KMS-11 (cell line): ENCODE results near the gene SLC17A3.

Experiments used
- H2AFZ ChIP-seq: fragments of 200-600 bp; sonication (generic); 2 replicates; pipeline ENCODE4 v1.6.1; 2016; ENCODE audit warnings: antibody characterized with exemption, mixed run types, low read depth
- H3K27ac ChIP-seq: fragments of 200-600 bp; sonication (generic); 2 replicates; pipeline ENCODE4 v1.6.1; 2016; ENCODE audit warnings: mild to moderate bottlenecking, mixed run types
- H3K27me3 ChIP-seq: fragments of 200-600 bp; sonication (generic); 2 replicates; pipeline ENCODE4 v1.6.1; 2017; ENCODE audit warnings: mild to moderate bottlenecking, low read depth, mixed run types, moderate library complexity; ENCODE audit not compliant: insufficient read depth
- H3K36me3 ChIP-seq: fragments of 200-600 bp; sonication (generic); 2 replicates; pipeline ENCODE4 v1.6.1; 2017; ENCODE audit warnings: mild to moderate bottlenecking, mixed run types; ENCODE audit not compliant: insufficient read depth
- H3K4me1 ChIP-seq: fragments of 200-600 bp; sonication (generic); 2 replicates; pipeline ENCODE4 v1.6.1; 2016; ENCODE audit warnings: mild to moderate bottlenecking, low read depth, mixed run types; ENCODE audit not compliant: poor library complexity, severe bottlenecking
- H3K4me2 ChIP-seq: fragments of 200-600 bp; sonication (generic); 2 replicates; pipeline ENCODE4 v1.7.0; 2016; ENCODE audit warnings: mild to moderate bottlenecking, mixed run types
- H3K4me3 ChIP-seq: fragments of 200-600 bp; sonication (generic); IDR thresholded peaks from 2 replicates; pipeline ENCODE4 v1.6.1; 2017; ENCODE audit warnings: low read depth, low read length, mixed read lengths; ENCODE audit not compliant: insufficient read depth
- H3K79me2 ChIP-seq: fragments of 200-600 bp; sonication (generic); 2 replicates; pipeline ENCODE4 v1.6.1; 2016; ENCODE audit warnings: low read depth, mixed run types; ENCODE audit not compliant: insufficient read depth
- H3K9ac ChIP-seq: fragments of 200-600 bp; sonication (generic); 2 replicates; pipeline ENCODE4 v1.6.1; 2016; ENCODE audit warnings: mild to moderate bottlenecking, mixed run types
- H4K20me1 ChIP-seq: fragments of 200-600 bp; sonication (generic); 2 replicates; pipeline ENCODE4 v1.6.1; 2016; ENCODE audit warnings: mild to moderate bottlenecking, mixed run types; ENCODE audit not compliant: insufficient read depth
- TF ChIP-seq, protein P1 (sequence below): fragments of 200-600 bp; sonication (generic); conservative IDR thresholded peaks from 2 replicates; pipeline ENCODE4 v1.6.1; 2017; ENCODE audit warnings: low read depth, mild to moderate bottlenecking, antibody characterized with exemption, low read length, moderate library complexity, mixed read lengths

Gene SLC17A3

DNA sequence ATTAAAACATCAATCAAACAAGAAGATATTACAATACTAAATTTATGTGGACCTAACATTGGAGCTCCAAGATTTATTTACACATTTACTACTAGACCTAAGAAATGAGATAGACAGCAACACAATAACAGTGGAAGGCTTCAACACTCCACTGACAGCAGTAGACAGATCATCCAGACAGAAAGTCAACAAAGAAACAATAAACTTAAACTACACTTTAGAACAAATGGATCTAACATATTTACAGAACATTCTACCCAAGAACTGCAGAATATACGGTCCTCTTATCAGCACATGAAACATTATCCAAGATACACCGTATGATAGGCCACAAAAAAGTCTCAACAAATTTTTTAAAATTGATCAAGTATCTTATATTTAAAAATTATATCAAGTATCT, 69.2 kb downstream of the SLC17A3 start:
- H3K9ac ChIP-seq: no peak overlapping the region
- no peaks in the 10 kb centered on the region for H3K36me3 ChIP-seq
- H3K27ac ChIP-seq: no peak overlapping the region
- no peak overlapping the region for H2AFZ ChIP-seq
- H3K4me2 ChIP-seq: no peak overlapping the region
- H4K20me1 ChIP-seq: no peaks in the 10 kb centered on the region
- TF ChIP-seq, protein P1, sequence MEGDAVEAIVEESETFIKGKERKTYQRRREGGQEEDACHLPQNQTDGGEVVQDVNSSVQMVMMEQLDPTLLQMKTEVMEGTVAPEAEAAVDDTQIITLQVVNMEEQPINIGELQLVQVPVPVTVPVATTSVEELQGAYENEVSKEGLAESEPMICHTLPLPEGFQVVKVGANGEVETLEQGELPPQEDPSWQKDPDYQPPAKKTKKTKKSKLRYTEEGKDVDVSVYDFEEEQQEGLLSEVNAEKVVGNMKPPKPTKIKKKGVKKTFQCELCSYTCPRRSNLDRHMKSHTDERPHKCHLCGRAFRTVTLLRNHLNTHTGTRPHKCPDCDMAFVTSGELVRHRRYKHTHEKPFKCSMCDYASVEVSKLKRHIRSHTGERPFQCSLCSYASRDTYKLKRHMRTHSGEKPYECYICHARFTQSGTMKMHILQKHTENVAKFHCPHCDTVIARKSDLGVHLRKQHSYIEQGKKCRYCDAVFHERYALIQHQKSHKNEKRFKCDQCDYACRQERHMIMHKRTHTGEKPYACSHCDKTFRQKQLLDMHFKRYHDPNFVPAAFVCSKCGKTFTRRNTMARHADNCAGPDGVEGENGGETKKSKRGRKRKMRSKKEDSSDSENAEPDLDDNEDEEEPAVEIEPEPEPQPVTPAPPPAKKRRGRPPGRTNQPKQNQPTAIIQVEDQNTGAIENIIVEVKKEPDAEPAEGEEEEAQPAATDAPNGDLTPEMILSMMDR: no peak
- H3K4me3 ChIP-seq: no peak overlapping the region
- no peaks in the 10 kb centered on the region for H3K27me3 ChIP-seq
- H3K79me2 ChIP-seq: no peaks in the 10 kb centered on the region
- H3K4me1 ChIP-seq: no peaks in the 10 kb centered on the region

DNA sequence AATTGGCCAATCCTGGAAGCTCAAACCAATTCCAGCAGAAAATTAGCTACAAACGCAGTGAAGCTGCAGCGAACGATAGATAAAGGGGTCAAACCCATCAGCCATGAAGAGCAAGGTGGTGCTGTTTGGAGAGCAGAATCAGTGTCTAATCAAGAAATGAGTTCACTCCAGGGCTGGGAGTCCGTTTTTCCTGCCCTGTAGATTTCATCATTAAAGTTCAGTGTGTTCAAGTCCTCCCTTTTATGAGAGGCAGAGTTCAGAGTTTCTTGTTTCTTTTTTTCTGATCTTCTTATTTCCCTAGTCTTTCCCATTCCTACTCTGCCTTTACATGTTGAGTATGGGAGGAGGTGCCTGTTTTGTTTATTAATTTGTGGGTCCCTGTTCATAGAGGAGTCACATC, 72.6 kb downstream of the SLC17A3 start:
- Histone ChIP-seq H3K36me3 (no peaks in the 10 kb centered on the region), H3K27ac (no peak overlapping the region), H3K79me2 (no peaks in the 10 kb centered on the region), H4K20me1 (no peaks in the 10 kb centered on the region), H3K9ac (no peak overlapping the region), H3K27me3 (no peaks in the 10 kb centered on the region), H3K4me2 (no peak overlapping the region), H3K4me1 (no peaks in the 10 kb centered on the region), H2AFZ (no peak overlapping the region), H3K4me3 (no peak overlapping the region)
- TF ChIP-seq, protein P1: no peak
